Left lung (tissue), 10 donors: ENCODE results near the gene FBXL2. TPM values are rescaled to one million over a fixed set of nuclear protein-coding genes. Genes with fewer than 3 reads are reported as not detected.
"Not testable (repeated sequence)": the region's sequence is repeated elsewhere in the genome, so short reads cannot be mapped to it uniquely, and the experiment has no call there.

Experiments used
- ATAC-seq: fragments of 200-7000 bp; cut with Tn5 transposase; one replicate; pipeline ENCODE4 v1.9.1; 2020; ENCODE audit warnings: moderate library complexity
- DNase-seq, 4 donors: peaks; one replicate each; pipeline ENCODE4 v3.0.0-alpha.2; 2013 to 2020
- H3K27ac ChIP-seq, 2 donors: fragments of 200-600 bp; sonication (generic) in 1 of 2; one replicate each; pipeline versions ENCODE4 v1.5.0 to v1.8.0; 2020 to 2021
- H3K27me3 ChIP-seq, 2 donors: fragments of 200-600 bp; sonication (generic) in 1 of 2; one replicate each; pipeline versions ENCODE4 v1.5.0 to v1.8.0; 2020 to 2021
- H3K36me3 ChIP-seq, 2 donors: fragments of 200-600 bp; sonication (generic) in 1 of 2; one replicate each; pipeline versions ENCODE4 v1.5.0 to v1.8.0; 2020 to 2021
- H3K4me1 ChIP-seq, 2 donors: fragments of 200-600 bp; one replicate each; pipeline ENCODE4 v1.8.0; 2021
- H3K4me3 ChIP-seq, 2 donors: fragments of 200-600 bp; sonication (generic) in 1 of 2; one replicate each; pipeline versions ENCODE4 v1.5.0 to v1.8.0; 2020 to 2021; ENCODE audit warnings: mild to moderate bottlenecking in 1 of 2
- H3K9me3 ChIP-seq, 2 donors: fragments of 200-600 bp; sonication (generic) in 1 of 2; one replicate each; pipeline versions ENCODE4 v1.5.0 to v1.8.0; 2020 to 2021
- intact Hi-C, 2 donors: fragments of 100-400 bp; cut with DNase I; formaldehyde crosslinking; loops; one replicate each; pipeline versions ENCODE4 v1.11.2 to v1.14.2; 2022
- polyA plus RNA-seq, 6 donors: library from polyadenylated mRNA; unstranded; fragments of 120-200 nt; gene quantifications; one replicate each; pipeline ENCODE4 v1.2.1, GENCODE V29; 2013; ENCODE audit not compliant: insufficient read length in 6 of 6
- total RNA-seq, 2 donors: library from RNA; stranded (reverse); fragmentation: NEBNext Ultra II Directional; extraction: Animal tissue kit (Norgen Biotek cat#: 25700); gene quantifications; one replicate each; pipeline ENCODE4 v1.2.1, GENCODE V29; 2021
- TF ChIP-seq, protein P1 (sequence below), 2 donors: fragments of 200-600 bp; sonication (generic) in 1 of 2; IDR thresholded peaks; one replicate each; pipeline versions ENCODE4 v1.5.0 to v1.8.0; 2021; ENCODE audit warnings: antibody characterized with exemption in 2 of 2
- donor health status: DM: no; HTN: yes; CAD: no.
- donor health status: DM: no; HTN: no; CAD: no.

Gene FBXL2
- total and polyA plus RNA-seq, 8 donors: 7.5 to 35.7 (median 29.9) TPM

DNA sequence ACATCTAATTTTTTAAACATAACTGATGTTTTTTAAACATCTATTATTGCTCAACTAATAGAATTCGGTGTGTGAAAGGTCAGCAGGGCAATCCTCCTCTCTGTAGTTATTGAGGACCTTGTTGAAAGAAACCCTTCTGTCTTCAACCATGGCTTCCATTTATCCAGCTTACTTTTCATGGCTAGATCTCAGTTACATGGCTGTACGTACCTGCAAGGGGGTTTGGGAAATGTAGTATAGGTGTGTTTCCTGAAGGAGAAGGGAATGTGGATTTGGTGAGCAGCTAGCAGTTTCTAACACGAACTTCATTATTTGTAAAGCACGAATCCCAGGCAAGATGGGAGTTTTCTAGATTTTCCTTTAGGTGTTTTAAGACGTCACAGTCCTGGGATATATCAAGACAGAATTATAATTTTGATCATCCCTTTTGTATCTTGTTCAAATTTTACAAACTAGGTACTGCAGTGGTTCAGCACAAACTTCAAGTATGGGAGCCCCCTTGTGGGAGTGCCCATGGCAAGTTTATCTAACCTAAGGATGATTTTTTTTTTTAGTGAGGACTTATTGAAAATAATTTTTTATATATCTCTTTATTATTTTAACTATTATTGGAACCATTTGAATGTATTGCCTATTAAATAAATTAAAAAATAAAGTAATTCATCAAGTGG is 41.6 kb downstream of the FBXL2 start:
- no peak for ATAC-seq
- Histone ChIP-seq H3K4me1 (no peaks in the 10 kb centered on the region), H3K27ac (no peak overlapping the region), H3K27me3 (no peaks in the 10 kb centered on the region), H3K4me3 (no peak overlapping the region), H3K9me3 (no peaks in the 10 kb centered on the region), H3K36me3 (no peaks in the 10 kb centered on the region)
- TF ChIP-seq, protein P1, sequence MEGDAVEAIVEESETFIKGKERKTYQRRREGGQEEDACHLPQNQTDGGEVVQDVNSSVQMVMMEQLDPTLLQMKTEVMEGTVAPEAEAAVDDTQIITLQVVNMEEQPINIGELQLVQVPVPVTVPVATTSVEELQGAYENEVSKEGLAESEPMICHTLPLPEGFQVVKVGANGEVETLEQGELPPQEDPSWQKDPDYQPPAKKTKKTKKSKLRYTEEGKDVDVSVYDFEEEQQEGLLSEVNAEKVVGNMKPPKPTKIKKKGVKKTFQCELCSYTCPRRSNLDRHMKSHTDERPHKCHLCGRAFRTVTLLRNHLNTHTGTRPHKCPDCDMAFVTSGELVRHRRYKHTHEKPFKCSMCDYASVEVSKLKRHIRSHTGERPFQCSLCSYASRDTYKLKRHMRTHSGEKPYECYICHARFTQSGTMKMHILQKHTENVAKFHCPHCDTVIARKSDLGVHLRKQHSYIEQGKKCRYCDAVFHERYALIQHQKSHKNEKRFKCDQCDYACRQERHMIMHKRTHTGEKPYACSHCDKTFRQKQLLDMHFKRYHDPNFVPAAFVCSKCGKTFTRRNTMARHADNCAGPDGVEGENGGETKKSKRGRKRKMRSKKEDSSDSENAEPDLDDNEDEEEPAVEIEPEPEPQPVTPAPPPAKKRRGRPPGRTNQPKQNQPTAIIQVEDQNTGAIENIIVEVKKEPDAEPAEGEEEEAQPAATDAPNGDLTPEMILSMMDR (IDR thresholded peaks at IDR 0.05): no peak
- intact Hi-C loops: no loop called here
- no peak for DNase-seq

DNA sequence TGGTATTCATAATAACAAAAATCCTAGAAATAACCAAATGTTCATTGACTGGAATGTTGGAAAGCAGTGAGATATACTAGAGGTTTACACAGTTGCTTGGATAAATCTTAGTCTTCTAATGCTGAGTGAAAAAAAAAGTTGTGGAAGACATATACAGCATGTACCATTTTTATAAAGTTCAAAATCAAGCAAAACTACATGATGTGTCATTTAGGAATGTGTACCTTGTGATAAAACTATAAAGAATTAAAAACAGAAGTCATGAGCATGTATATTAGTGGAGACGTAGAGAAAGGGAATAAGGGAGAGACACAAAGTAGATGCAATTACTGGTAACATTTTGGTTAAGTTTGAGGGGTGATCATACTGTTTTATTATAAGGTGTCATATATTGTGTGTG is 45.2 kb downstream of the FBXL2 start:
- TF ChIP-seq, protein P1 (IDR thresholded peaks at IDR 0.05): no peak
- H3K9me3 ChIP-seq: no peaks in the 10 kb centered on the region
- DNase-seq (no peak), ATAC-seq (no peak)
- no peak overlapping the region for H3K4me3 ChIP-seq
- H3K4me1 ChIP-seq: no peaks in the 10 kb centered on the region
- intact Hi-C loops: no loop called here
- H3K27ac ChIP-seq: no peak overlapping the region
- no peaks in the 10 kb centered on the region for H3K27me3 ChIP-seq
- H3K36me3 ChIP-seq: no peaks in the 10 kb centered on the region

DNA sequence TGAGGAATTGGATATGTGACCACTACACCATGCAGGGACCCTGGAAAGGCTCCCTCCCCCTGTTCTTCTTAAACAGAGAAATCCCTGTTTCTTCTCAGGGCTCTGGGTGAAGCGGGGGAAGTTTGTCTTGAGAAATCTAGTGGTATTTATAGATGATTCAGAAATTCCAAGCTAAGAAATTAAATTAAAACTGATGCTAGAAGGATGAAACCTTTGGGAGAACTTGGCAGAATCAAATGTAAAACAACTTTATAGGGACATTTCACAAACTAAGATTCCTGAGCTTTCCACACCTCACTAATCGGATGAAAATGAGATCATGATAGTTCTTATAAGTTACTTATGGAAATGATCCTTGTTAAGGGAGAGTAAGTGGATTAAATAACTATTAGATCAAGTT is 54.2 kb downstream of the FBXL2 start:
- peaks cover 0 to 18% of the 10 kb centered on the region in 2 donors for H3K9me3 ChIP-seq
- intact Hi-C loops: no loop called here
- no peaks in the 10 kb centered on the region for H3K4me1 ChIP-seq
- no peak overlapping the region for H3K4me3 ChIP-seq
- H3K36me3 ChIP-seq: no peaks in the 10 kb centered on the region
- DNase-seq: no peak
- ATAC-seq: no peak
- TF ChIP-seq, protein P1 (IDR thresholded peaks at IDR 0.05): no peak
- no peaks in the 10 kb centered on the region for H3K27me3 ChIP-seq
- H3K27ac ChIP-seq: no peak overlapping the region

DNA sequence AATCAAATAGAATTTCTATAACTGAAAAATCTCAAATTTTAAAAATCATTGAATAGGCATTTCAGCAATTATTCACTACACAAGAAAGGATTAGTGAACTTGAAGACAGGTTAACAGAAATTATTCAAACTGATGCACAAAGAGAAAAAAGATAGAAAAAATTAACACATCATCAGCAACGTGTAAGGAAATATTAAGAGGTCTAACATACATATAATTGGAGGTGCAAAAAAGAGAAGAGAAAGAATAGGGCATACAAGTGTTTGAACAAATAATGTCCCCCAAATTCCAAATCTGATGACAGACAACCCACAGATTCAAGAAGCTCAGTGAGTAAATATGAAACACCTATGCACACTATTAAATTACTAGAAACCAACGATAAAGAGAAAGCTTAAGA is 57.1 kb downstream of the FBXL2 start:
- H3K4me1 ChIP-seq: no peaks in the 10 kb centered on the region
- H3K27ac ChIP-seq: no peak overlapping the region
- intact Hi-C loops: no loop called here
- no peak overlapping the region for H3K4me3 ChIP-seq
- TF ChIP-seq, protein P1 (IDR thresholded peaks at IDR 0.05): no peak
- peaks cover 0 to 24% of the 10 kb centered on the region in 2 donors for H3K9me3 ChIP-seq
- DNase-seq: no peak
- no peaks in the 10 kb centered on the region for H3K36me3 ChIP-seq
- no peaks in the 10 kb centered on the region for H3K27me3 ChIP-seq
- no peak for ATAC-seq

DNA sequence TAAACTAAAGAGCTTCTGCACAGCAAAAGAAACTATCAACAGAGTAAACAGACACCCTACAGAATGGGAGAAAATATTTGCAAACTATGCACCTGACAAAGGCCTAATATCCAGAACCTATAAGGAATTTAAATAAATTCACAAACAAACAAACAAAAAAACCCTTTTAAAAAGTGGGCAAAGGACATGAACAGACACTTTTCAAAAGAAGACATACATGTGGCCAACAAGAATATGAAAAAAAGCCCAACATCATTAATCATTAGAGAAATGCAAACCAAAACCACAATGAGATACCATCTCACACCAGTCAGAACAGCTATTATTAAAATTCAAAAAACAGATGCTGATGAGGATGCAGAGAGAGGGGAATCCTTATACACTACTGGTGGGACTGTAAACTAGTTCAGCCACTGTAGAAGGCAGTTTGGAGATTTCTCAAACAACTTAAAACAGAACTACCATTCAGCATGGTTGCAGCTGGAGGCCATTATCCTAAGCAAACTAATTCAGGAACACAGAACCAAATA is 61.8 kb downstream of the FBXL2 start:
- DNase-seq, H3K4me3 ChIP-seq, H3K4me1 ChIP-seq, H3K27ac ChIP-seq, intact Hi-C loops, ATAC-seq, H3K27me3 ChIP-seq, H3K36me3 ChIP-seq: not testable (repeated sequence)
- peaks cover 0 to 16% of the 10 kb centered on the region in 2 donors for H3K9me3 ChIP-seq

DNA sequence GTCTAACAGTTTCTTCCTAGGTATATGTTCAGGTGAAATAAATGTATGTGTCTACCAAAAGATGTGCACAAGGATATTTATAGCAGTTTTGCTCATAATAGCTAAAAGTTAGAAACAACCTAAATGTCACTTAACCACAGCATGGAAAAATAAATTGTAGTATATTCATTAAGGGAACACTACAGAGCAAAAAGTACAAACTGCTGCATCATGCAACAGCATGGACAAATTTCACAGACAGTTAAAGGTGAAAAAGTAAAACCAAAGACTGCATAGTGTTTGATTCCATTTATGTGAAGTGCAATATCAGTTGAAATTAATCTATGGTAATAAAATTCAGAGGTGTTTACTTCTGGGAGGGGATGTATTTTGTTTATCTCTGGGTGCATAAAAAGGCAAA is 62.5 kb downstream of the FBXL2 start:
- H3K4me1 ChIP-seq: no peaks in the 10 kb centered on the region
- H3K36me3 ChIP-seq: no peaks in the 10 kb centered on the region
- H3K4me3 ChIP-seq: no peak overlapping the region
- no peak overlapping the region for H3K27ac ChIP-seq
- ATAC-seq (no peak), DNase-seq (no peak)
- no peaks in the 10 kb centered on the region for H3K27me3 ChIP-seq
- TF ChIP-seq, protein P1 (IDR thresholded peaks at IDR 0.05): no peak
- intact Hi-C loops: no loop called here
- peaks cover 0 to 9% of the 10 kb centered on the region in 2 donors for H3K9me3 ChIP-seq
